Neural progenitor cell (in vitro differentiated cells): ENCODE measurements around the gene CD28. TPM values are rescaled to one million over a fixed set of nuclear protein-coding genes. Genes with fewer than 3 reads are reported as not detected.

Experiments
- DNase-seq: peaks from one replicate; pipeline ENCODE4 v3.0.0-alpha.2; 2016; ENCODE audit warnings: low spot score
- H2AFZ ChIP-seq: fragments of 200-600 bp; sonication (generic); replicated peaks from 2 replicates; pipeline ENCODE4 v1.6.1; 2016; ENCODE audit warnings: antibody characterized with exemption
- H3F3A ChIP-seq: fragments of 200-600 bp; sonication (generic); 2 replicates; pipeline ENCODE4 v1.6.1; 2016; ENCODE audit warnings: antibody characterized with exemption, low read depth
- H3K27ac ChIP-seq: fragments of 200-600 bp; sonication (generic); 2 replicates; pipeline ENCODE4 v1.5.1; 2016; ENCODE audit warnings: mild to moderate bottlenecking
- H3K27me3 ChIP-seq: fragments of 200-600 bp; sonication (generic); 2 replicates; pipeline ENCODE4 v1.6.1; 2016; ENCODE audit warnings: mild to moderate bottlenecking, moderate library complexity
- H3K36me3 ChIP-seq: fragments of 200-600 bp; sonication (generic); 2 replicates; pipeline ENCODE4 v1.5.1; 2016
- H3K4me1 ChIP-seq: fragments of 200-600 bp; sonication (generic); 2 replicates; pipeline ENCODE4 v1.6.1; 2016; ENCODE audit warnings: mixed run types
- H3K4me2 ChIP-seq: fragments of 200-600 bp; sonication (generic); 2 replicates; pipeline ENCODE4 v1.6.1; 2016
- H3K4me3 ChIP-seq: fragments of 200-600 bp; sonication (generic); 2 replicates; pipeline ENCODE4 v1.5.1; 2016
- H3K79me2 ChIP-seq: fragments of 200-600 bp; sonication (generic); 2 replicates; pipeline ENCODE4 v1.6.1; 2016; ENCODE audit warnings: low read depth
- H3K9ac ChIP-seq: fragments of 200-600 bp; sonication (generic); 2 replicates; pipeline ENCODE4 v1.6.1; 2016
- H3K9me3 ChIP-seq: fragments of 200-600 bp; sonication (generic); 2 replicates; pipeline ENCODE4 v1.5.1; 2016; ENCODE audit warnings: low read depth
- H4K20me1 ChIP-seq: fragments of 200-600 bp; sonication (generic); 2 replicates; pipeline ENCODE4 v1.6.1; 2016; ENCODE audit warnings: low read depth
- H3K27ac Mint-ChIP-seq: 3 replicates; pipeline ENCODE4 v1.8.0; 2021; ENCODE audit warnings: mixed read lengths
- H3K27me3 Mint-ChIP-seq: 2 replicates; pipeline ENCODE4 v1.8.0; 2022; ENCODE audit warnings: low read depth, mild to moderate bottlenecking, inconsistent platforms, moderate library complexity, mixed read lengths; ENCODE audit not compliant: insufficient read depth
- H3K36me3 Mint-ChIP-seq: 3 replicates; pipeline ENCODE4 v1.8.0; 2021; ENCODE audit warnings: mixed read lengths
- H3K4me1 Mint-ChIP-seq: 3 replicates; pipeline ENCODE4 v1.8.0; 2021; ENCODE audit warnings: mixed read lengths
- H3K4me3 Mint-ChIP-seq: 3 replicates; pipeline ENCODE4 v1.8.0; 2021; ENCODE audit warnings: mild to moderate bottlenecking, moderate library complexity, mixed read lengths
- H3K9me3 Mint-ChIP-seq: 3 replicates; pipeline ENCODE4 v1.8.0; 2020; ENCODE audit warnings: mixed read lengths
- EZH2 ChIP-seq: fragments of 200-600 bp; sonication (generic); IDR thresholded peaks from 2 replicates; pipeline ENCODE4 v1.6.1; 2017; ENCODE audit warnings: antibody characterized with exemption, mild to moderate bottlenecking, moderate library complexity
- EZH2phosphoT487 ChIP-seq: fragments of 200-600 bp; sonication (generic); IDR thresholded peaks from 2 replicates; pipeline ENCODE4 v1.6.1; 2017; ENCODE audit warnings: antibody characterized with exemption
- total RNA-seq: library from RNA; depleted of rRNA; stranded (reverse); fragments of >200 nt; gene quantifications from 2 replicates; pipeline ENCODE4 v1.2.3, GENCODE V29; 2015; ENCODE audit warnings: low replicate concordance
- TF ChIP-seq, protein P1 (sequence below): fragments of 200-600 bp; sonication (generic); IDR thresholded peaks from 2 replicates; pipeline ENCODE4 v1.5.1; 2017; ENCODE audit warnings: antibody characterized with exemption, mild to moderate bottlenecking

Gene CD28
- total RNA-seq, 1 donor from 2014 or later = not detected

DNA sequence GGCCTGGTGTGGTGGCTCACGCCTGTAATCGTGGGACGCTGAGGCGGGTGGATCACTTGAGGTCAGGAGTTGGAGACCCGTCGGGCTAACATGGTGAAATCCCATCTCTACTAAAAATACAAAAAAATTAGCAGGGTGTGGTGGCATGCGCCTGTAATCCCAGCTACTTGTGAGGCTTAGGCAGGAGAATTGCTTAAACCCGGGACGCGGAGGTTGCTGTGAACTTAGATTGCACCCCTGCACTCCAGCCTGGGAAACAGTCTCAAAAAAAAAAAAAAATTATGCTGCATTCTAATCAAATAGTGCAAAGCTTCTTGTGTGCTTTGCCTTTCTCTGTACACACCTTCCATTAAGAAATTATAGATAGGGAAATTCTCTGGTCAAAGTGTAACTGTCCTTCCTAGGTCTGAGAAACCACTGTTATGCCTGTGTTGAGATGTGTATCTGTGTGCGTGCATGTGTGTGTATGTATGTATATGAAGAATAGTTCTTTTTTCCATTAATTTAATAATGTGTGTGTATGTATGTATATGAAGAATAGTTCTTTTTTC lies 2.5 kb downstream of the CD28 start:
- Mint-ChIP-seq H3K27me3 (peaks cover 5% of the 10 kb centered on the region), H3K4me3 (no peak overlapping the region), H3K4me1 (peaks cover 8% of the 10 kb centered on the region), H3K36me3 (no peaks in the 10 kb centered on the region), H3K27ac (no peak overlapping the region), H3K9me3 (no peaks in the 10 kb centered on the region)
- TF ChIP-seq, protein P1, sequence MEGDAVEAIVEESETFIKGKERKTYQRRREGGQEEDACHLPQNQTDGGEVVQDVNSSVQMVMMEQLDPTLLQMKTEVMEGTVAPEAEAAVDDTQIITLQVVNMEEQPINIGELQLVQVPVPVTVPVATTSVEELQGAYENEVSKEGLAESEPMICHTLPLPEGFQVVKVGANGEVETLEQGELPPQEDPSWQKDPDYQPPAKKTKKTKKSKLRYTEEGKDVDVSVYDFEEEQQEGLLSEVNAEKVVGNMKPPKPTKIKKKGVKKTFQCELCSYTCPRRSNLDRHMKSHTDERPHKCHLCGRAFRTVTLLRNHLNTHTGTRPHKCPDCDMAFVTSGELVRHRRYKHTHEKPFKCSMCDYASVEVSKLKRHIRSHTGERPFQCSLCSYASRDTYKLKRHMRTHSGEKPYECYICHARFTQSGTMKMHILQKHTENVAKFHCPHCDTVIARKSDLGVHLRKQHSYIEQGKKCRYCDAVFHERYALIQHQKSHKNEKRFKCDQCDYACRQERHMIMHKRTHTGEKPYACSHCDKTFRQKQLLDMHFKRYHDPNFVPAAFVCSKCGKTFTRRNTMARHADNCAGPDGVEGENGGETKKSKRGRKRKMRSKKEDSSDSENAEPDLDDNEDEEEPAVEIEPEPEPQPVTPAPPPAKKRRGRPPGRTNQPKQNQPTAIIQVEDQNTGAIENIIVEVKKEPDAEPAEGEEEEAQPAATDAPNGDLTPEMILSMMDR = no peak
- TF ChIP-seq EZH2phosphoT487 = no peak
- no peak for TF ChIP-seq EZH2
- H3K4me2 ChIP-seq = no peak overlapping the region
- no peak for DNase-seq
- H3K9me3 ChIP-seq = no peaks in the 10 kb centered on the region
- no peaks in the 10 kb centered on the region for H4K20me1 ChIP-seq
- H2AFZ ChIP-seq = no peak overlapping the region
- no peaks in the 10 kb centered on the region for H3K27me3 ChIP-seq
- H3K36me3 ChIP-seq = no peaks in the 10 kb centered on the region
- H3K9ac ChIP-seq = no peak overlapping the region
- H3K79me2 ChIP-seq = no peaks in the 10 kb centered on the region
- no peak overlapping the region for H3K4me3 ChIP-seq
- peaks cover 13% of the 10 kb centered on the region for H3K4me1 ChIP-seq
- peaks cover 6% of the 10 kb centered on the region for H3F3A ChIP-seq
- no peak overlapping the region for H3K27ac ChIP-seq

DNA sequence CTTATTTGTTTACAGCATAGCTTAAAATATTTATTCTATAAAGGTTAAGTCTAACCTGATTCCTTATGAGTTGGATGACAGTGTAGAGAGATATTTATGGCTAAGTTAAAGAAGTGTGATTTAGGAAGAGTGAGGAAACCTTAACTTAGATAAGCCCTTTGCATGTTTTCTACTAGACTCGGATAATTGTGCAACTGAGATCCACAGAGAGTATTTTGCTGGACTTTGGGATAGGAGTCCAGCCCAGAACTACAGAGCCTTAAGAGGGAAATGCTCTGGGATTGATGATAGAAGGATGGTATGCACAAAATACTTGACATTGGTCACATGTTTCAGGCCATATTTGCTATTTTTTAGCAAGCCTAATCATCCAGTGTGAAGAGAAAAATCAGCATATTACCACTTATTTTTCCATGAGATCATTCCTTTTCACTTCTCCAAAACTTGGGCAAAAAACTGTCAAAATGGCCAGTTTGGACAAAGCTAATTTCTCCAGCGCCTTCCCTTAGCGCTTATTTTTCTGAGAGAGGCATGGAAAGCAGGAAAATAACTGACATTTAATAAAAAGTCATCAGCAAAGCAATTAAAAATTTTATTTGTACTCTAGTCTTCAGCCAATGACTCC lies 3.1 kb downstream of the CD28 start:
- no peak for DNase-seq
- Histone ChIP-seq H3K4me1 (peaks cover 19% of the 10 kb centered on the region), H3K27ac (no peak overlapping the region), H3K9me3 (no peaks in the 10 kb centered on the region), H3K4me2 (no peak overlapping the region), H3K9ac (no peak overlapping the region), H3K4me3 (no peak overlapping the region), H4K20me1 (no peaks in the 10 kb centered on the region), H3F3A (peaks cover 6% of the 10 kb centered on the region), H3K79me2 (no peaks in the 10 kb centered on the region), H3K27me3 (no peaks in the 10 kb centered on the region), H3K36me3 (no peaks in the 10 kb centered on the region), H2AFZ (no peak overlapping the region)
- Mint-ChIP-seq H3K27ac (no peak overlapping the region), H3K4me1 (peaks cover 14% of the 10 kb centered on the region), H3K4me3 (no peak overlapping the region), H3K27me3 (peaks cover 5% of the 10 kb centered on the region), H3K9me3 (no peaks in the 10 kb centered on the region), H3K36me3 (no peaks in the 10 kb centered on the region)
- TF ChIP-seq EZH2 = no peak
- TF ChIP-seq, protein P1 = no peak
- TF ChIP-seq EZH2phosphoT487 = no peak

DNA sequence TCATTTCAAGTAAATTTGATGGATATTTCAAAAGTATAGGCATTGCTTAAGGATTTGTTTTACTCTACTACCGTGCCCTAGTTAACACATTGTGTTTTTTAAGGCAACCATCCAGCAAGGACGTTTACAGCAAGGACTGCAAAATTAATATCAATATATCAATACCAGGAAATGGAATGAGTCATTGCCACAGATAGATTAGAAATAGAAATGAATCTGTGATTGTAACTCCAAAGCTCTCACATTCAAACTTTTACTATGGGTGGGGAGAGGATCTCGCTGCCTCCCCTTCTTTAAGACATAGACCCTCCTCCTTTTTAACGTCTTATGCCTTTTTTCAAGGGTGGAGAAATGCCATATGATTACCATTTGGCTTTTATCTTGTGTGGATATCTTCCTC lies 3.8 kb downstream of the CD28 start:
- H3K4me1 ChIP-seq = peaks cover 19% of the 10 kb centered on the region
- H3K9ac ChIP-seq = no peak overlapping the region
- H3K4me3 ChIP-seq = no peak overlapping the region
- Mint-ChIP-seq H3K27ac (no peak overlapping the region), H3K4me3 (no peak overlapping the region), H3K36me3 (no peaks in the 10 kb centered on the region), H3K27me3 (peaks cover 5% of the 10 kb centered on the region), H3K4me1 (peaks cover 14% of the 10 kb centered on the region), H3K9me3 (no peaks in the 10 kb centered on the region)
- no peaks in the 10 kb centered on the region for H3K9me3 ChIP-seq
- no peak for DNase-seq
- no peaks in the 10 kb centered on the region for H4K20me1 ChIP-seq
- peaks cover 6% of the 10 kb centered on the region for H3F3A ChIP-seq
- H2AFZ ChIP-seq = no peak overlapping the region
- no peak overlapping the region for H3K4me2 ChIP-seq
- no peaks in the 10 kb centered on the region for H3K27me3 ChIP-seq
- H3K36me3 ChIP-seq = no peaks in the 10 kb centered on the region
- no peak overlapping the region for H3K27ac ChIP-seq
- TF ChIP-seq, protein P1 = no peak
- no peak for TF ChIP-seq EZH2phosphoT487
- TF ChIP-seq EZH2 = no peak
- no peaks in the 10 kb centered on the region for H3K79me2 ChIP-seq
